ENCODE results near the gene RLN3. TPM values are rescaled to one million over a fixed set of nuclear protein-coding genes. Genes with fewer than 3 reads are reported as not detected.

RLN3 gene
- total and polyA plus RNA-seq, 2 of the 8 experiments (the other 6 are each of a cell fraction or from before 2014, with no cell fraction given): not detected

- FAIRE-seq (no peak), DNase-seq (ENCODE audit: low read depth in 1 of 2, low spot score in 2 of 2) (peak; percentile 68 to 85)
- Histone ChIP-seq H4K91ac (replicated peaks; ENCODE audit: insufficient read length, low read length) (peak overlapping the region; percentile 99), H4K5ac (ENCODE audit: insufficient read length, low read depth, low read length) (peak overlapping the region; percentile 57), H2BK120ac (replicated peaks; ENCODE audit: low read depth, low read length) (peak overlapping the region; percentile 62), H3K23me2 (ENCODE audit: low read depth, low read length) (no peaks in the 10 kb centered on the region), H2BK5ac (ENCODE audit: low read depth, low read length) (peak overlapping the region; percentile 96), H3K14ac (ENCODE audit: insufficient read length) (no peak overlapping the region), H3K23ac (ENCODE audit: insufficient read length) (no peak overlapping the region), H3K4me2 (ENCODE audit: insufficient read depth in 1 of 2, low read depth in 2 of 2, low read length in 2 of 2) (peak overlapping the region; percentile 64 to 75), H3K4me1 (replicated peaks in 1 of 4; ENCODE audit: control insufficient read depth in 3 of 4, insufficient read depth in 4 of 4, low read length in 3 of 4) (peaks cover 0 to 42% (median 36%) of the 10 kb centered on the region in 4 experiments; a peak in 6 of 7 replicates), H2BK15ac (ENCODE audit: low read length) (peak overlapping the region; percentile 81; the same call in 1 of the 2 replicates), H2AK5ac (ENCODE audit: low read depth, low read length) (peak overlapping the region; percentile 47; the same call in 1 of the 2 replicates), H3K79me2 (ENCODE audit: control insufficient read depth in 1 of 2, insufficient read depth in 2 of 2, low read length in 2 of 2) (no peaks in the 10 kb centered on the region), H3K27ac (ENCODE audit: low read depth, low read length) (peak overlapping the region; percentile 83; the same call in 1 of the 2 replicates), H3K4ac (replicated peaks; ENCODE audit: insufficient read length, low read depth, low read length) (peak overlapping the region; percentile 76), H3K18ac (ENCODE audit: extremely low read depth, low read length) (peak overlapping the region; percentile 89), H3K4me3 (ENCODE audit: extremely low read depth in 1 of 4, insufficient read depth in 2 of 4, low read depth in 3 of 4, low read length in 4 of 4) (peak overlapping the region in 3 of 4 experiments; percentile 7 to 46 (median 26); a peak in 4 of 8 replicates), H3K9me3 (ENCODE audit: insufficient read depth in 2 of 2, low read depth in 1 of 2, low read length in 1 of 2) (no peaks in the 10 kb centered on the region), H4K20me1 (replicated peaks in 1 of 2; ENCODE audit: control insufficient read depth in 1 of 2, insufficient read depth in 2 of 2, low read length in 2 of 2) (no peaks in the 10 kb centered on the region), H3K79me1 (ENCODE audit: low read depth, low read length) (no peaks in the 10 kb centered on the region), H2BK20ac (ENCODE audit: low read length) (peak overlapping the region; percentile 72; the same call in 1 of the 2 replicates), H3K36me3 (ENCODE audit: control insufficient read depth in 2 of 4, insufficient read depth in 4 of 4, low read length in 3 of 4) (peaks cover 0 to 3% (median 0%) of the 10 kb centered on the region in 4 experiments; a peak in 1 of 8 replicates), H3K27me3 (replicated peaks in 1 of 4; ENCODE audit: control insufficient read depth in 3 of 4, extremely low read depth in 1 of 4, insufficient read depth in 3 of 4, low read length in 3 of 4) (no peaks in the 10 kb centered on the region), H2BK12ac (ENCODE audit: low read depth, low read length) (peak overlapping the region; percentile 96; the same call in 1 of the 2 replicates), H4K8ac (ENCODE audit: extremely low read depth, insufficient read depth, low read length) (peak overlapping the region; percentile 94; the same call in 1 of the 2 replicates), H2AFZ (ENCODE audit: low read length) (no peak overlapping the region), H3K9ac (replicated peaks in 1 of 4; ENCODE audit: extremely low read depth in 1 of 4, low read depth in 3 of 4, low read length in 3 of 4) (peak overlapping the region in 2 of 4 experiments; percentile 36 to 38; a peak in 2 of 7 replicates), H3K56ac (replicated peaks; ENCODE audit: insufficient read length, low read depth, low read length) (peak overlapping the region; percentile 74)
- CTCF ChIA-PET (ENCODE audit: partially characterized antibody): interaction anchor here (1.2 to 2.1 kb wide), 4 partner anchors 16 to 84 kb away, joined by 5 to 9 read pairs (median 6); partner anchors contain the start of gene IL27RA
- POLR2A ChIA-PET (ENCODE audit: partially characterized antibody): interaction anchor here (1.0 to 3.5 kb wide), 10 partner anchors 12 to 71 kb away, joined by 3 to 15 read pairs (median 4); partner anchors contain the start of gene RFX1
- 15% methylated on average over 19 of the region's 19 CpGs; no CpG with 5 or more reads in 1 of the 2 experiments for WGBS, 2 experiments (ENCODE audit: extremely low coverage in 1 of 2, insufficient coverage in 1 of 2, insufficient read length in 1 of 2, insufficient replicate concordance in 2 of 2, low coverage in 1 of 2, low lambda C conversion rate in 2 of 2, missing lambda C conversion rate in 1 of 2)
- TF ChIP-seq TAF1 (IDR thresholded peaks at IDR 0.05; ENCODE audit: low read depth, low read length) (0 out of 2 replicates have a peak, but pooled peaks have one; percentile 9), E2F6 (IDR thresholded peaks at IDR 0.05) (peak; percentile 57), NRF1 (IDR thresholded peaks at IDR 0.05; ENCODE audit: low read depth, low read length) (peak; percentile 75), POLR2A (IDR thresholded peaks at IDR 0.05; ENCODE audit: control extremely low read depth in 1 of 2, low read depth in 2 of 2, low read length in 2 of 2) (peak in 1 of 2 experiments; percentile 51; a peak in 1 of 3 replicates), PHF8 (conservative IDR thresholded peaks at IDR 0.05; ENCODE audit: low read depth, low read length) (no peak), HDAC2 (IDR thresholded peaks at IDR 0.05; ENCODE audit: borderline replicate concordance in 1 of 2, low read depth in 2 of 2, low read length in 2 of 2) (no peak), RBBP5 (IDR thresholded peaks at IDR 0.05; ENCODE audit: borderline replicate concordance, low read depth, low read length) (0 out of 2 replicates have a peak, but pooled peaks have one; percentile 15), MAX (IDR thresholded peaks at IDR 0.05) (peak; percentile 87), JUND (IDR thresholded peaks at IDR 0.05; ENCODE audit: low read length) (peak; percentile 66), KDM1A (IDR thresholded peaks at IDR 0.05; ENCODE audit: borderline replicate concordance, low read length) (no peak), ASH2L (IDR thresholded peaks at IDR 0.05; ENCODE audit: low read length) (peak; percentile 26)
Measured at GRCh38 chr19:13986348-13986904, 41.5 kb upstream of the RLN3 start.
